H1 (cell line): ENCODE measurements around the gene CAMK1. TPM values are rescaled to one million over a fixed set of nuclear protein-coding genes. Genes with fewer than 3 reads are reported as not detected.

Source experiments
- KDM4A ChIP-seq: IDR thresholded peaks from one replicate; pipeline ENCODE4 v1.7.1; 2012; ENCODE audit warnings: low read depth, mild to moderate bottlenecking, moderate library complexity, low read length, inconsistent platforms; ENCODE audit not compliant: severe bottlenecking
- RBBP5 ChIP-seq: IDR thresholded peaks from 2 replicates; pipeline ENCODE4 v1.7.1; 2012; ENCODE audit warnings: low read depth, mild to moderate bottlenecking, inconsistent platforms, low read length, moderate library complexity, borderline replicate concordance
- SP1 ChIP-seq: IDR thresholded peaks from 2 replicates; pipeline ENCODE4 v1.6.1; 2011; ENCODE audit warnings: low read depth, low read length
- TCF12 ChIP-seq: IDR thresholded peaks from 2 replicates; pipeline ENCODE4 v1.6.1; 2011; ENCODE audit warnings: low read depth, mild to moderate bottlenecking, low read length
- TEAD4 ChIP-seq: IDR thresholded peaks from 2 replicates; pipeline ENCODE4 v1.6.1; 2012; ENCODE audit warnings: low read depth, low read length, inconsistent platforms, mixed read lengths
- polyA plus RNA-seq, 7 experiments: library from polyadenylated mRNA; depleted of rRNA in 3 of 7; stranded (reverse) in 5 of 7; unstranded in 2 of 7; fragments of >200 nt in 5 of 7; fragments of 200-250 nt in 2 of 7; gene quantifications; 1 replicate in 5 of 7; 2 replicates in 1 of 7; 4 replicates in 1 of 7; pipeline versions ENCODE4 v1.2.1 to v1.2.3, GENCODE V29; 2011 to 2013; ENCODE audit warnings: missing spikeins in 2 of 7, mixed read lengths in 2 of 7
- total RNA-seq: library from RNA; stranded (reverse); fragmentation: NEBNext Ultra II Directional; extraction: Animal tissue kit (Norgen Biotek cat#: 25700); gene quantifications from 2 replicates; pipeline ENCODE4 v1.2.1, GENCODE V29; 2021
- TF ChIP-seq, protein P1 (sequence below): IDR thresholded peaks from 2 replicates; pipeline ENCODE4 v1.6.1; 2012; ENCODE audit warnings: inconsistent platforms
- TF ChIP-seq, protein P2 (sequence below): IDR thresholded peaks from 2 replicates; pipeline ENCODE4 v1.6.1; 2011; ENCODE audit warnings: low read length, improper control_type of control experiment

The CAMK1 gene
- total and polyA plus RNA-seq, 2 of the 8 experiments (the other 6 are each of a cell fraction or from before 2014, with no cell fraction given): 4.9 to 5.1 TPM

DNA sequence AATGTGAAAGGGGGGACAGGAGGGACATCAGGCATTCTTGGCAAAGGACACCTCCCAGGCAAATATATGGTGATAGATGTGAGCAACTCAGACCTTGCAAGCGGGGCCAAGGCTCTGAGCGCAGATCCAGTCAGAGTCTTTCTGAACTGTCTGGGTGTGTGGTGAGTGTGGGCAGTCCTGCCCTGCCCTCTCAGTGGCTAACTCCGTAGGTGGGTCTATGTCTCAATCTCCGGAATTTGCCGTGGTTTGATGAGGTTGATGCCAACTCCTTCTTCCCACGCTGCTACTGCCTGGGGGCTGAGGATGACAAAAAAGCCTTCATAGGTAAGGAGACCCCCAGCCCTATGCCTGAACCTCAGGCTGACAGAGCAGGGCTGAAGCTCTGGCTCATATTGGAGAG is 47.7 kb upstream of the CAMK1 start (continued):
- no peak for TF ChIP-seq RBBP5
- TF ChIP-seq SP1: no peak
- TF ChIP-seq, protein P1, sequence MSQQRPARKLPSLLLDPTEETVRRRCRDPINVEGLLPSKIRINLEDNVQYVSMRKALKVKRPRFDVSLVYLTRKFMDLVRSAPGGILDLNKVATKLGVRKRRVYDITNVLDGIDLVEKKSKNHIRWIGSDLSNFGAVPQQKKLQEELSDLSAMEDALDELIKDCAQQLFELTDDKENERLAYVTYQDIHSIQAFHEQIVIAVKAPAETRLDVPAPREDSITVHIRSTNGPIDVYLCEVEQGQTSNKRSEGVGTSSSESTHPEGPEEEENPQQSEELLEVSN: no peak
- no peak for TF ChIP-seq TEAD4
- TF ChIP-seq, protein P2, sequence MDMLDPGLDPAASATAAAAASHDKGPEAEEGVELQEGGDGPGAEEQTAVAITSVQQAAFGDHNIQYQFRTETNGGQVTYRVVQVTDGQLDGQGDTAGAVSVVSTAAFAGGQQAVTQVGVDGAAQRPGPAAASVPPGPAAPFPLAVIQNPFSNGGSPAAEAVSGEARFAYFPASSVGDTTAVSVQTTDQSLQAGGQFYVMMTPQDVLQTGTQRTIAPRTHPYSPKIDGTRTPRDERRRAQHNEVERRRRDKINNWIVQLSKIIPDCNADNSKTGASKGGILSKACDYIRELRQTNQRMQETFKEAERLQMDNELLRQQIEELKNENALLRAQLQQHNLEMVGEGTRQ: no peak
- no peak for TF ChIP-seq TCF12
- no peak for TF ChIP-seq KDM4A
